Activated CD4-positive, alpha-beta T cell treated with anti-CD3 and anti-CD28 coated beads, Interleukin-2, amount 50 U/mL, for 24 hours (primary cell): ENCODE measurements around the gene FBXO15.
A peak's percentile ranks its signal among the peaks of the same experiment; 100 is the strongest.

Source experiments
- DNase-seq, 2 donors: peaks; one replicate each; pipeline ENCODE4 v3.0.0-alpha.2; 2020; ENCODE audit warnings: low read depth in 1 of 2, low spot score in 1 of 2

FBXO15 gene

GRCh38 chr18:74154716-74155115, 7.1 kb upstream of the FBXO15 start:
- no peak for DNase-seq

GRCh38 chr18:74153793-74154192, 6.2 kb upstream of the FBXO15 start:
- no peak for DNase-seq

GRCh38 chr18:74153377-74153776, 5.7 kb upstream of the FBXO15 start:
- no peak for DNase-seq

- no peak for DNase-seq
These were observed 5.2 kb upstream of the FBXO15 start for GRCh38 chr18:74152857-74153256.

- DNase-seq = no peak
These were observed 4.6 kb upstream of the FBXO15 start for GRCh38 chr18:74152270-74152669.

GRCh38 chr18:74149878-74150277, 2.2 kb upstream of the FBXO15 start:
- no peak for DNase-seq

GRCh38 chr18:74148543-74149070, 973 bp upstream of the FBXO15 start:
- no peak for DNase-seq

- DNase-seq = no peak
These were observed 199 bp downstream of the FBXO15 start for GRCh38 chr18:74147491-74147778.

- DNase-seq = no peak
These were observed 878 bp downstream of the FBXO15 start for GRCh38 chr18:74146756-74147155.

- no peak for DNase-seq
These were observed 5.4 kb downstream of the FBXO15 start for GRCh38 chr18:74142252-74142651.

- DNase-seq = no peak
These were observed 6.0 kb downstream of the FBXO15 start for GRCh38 chr18:74141667-74142066.

- DNase-seq = no peak
These were observed 7.1 kb downstream of the FBXO15 start for GRCh38 chr18:74140582-74140981.

- peak in 1 of 2 donors; percentile 54 for DNase-seq
These were observed 7.7 kb downstream of the FBXO15 start for GRCh38 chr18:74139888-74140287.

GRCh38 chr18:74139411-74139810, 8.2 kb downstream of the FBXO15 start:
- no peak for DNase-seq

- DNase-seq = no peak
These were observed 9.6 kb downstream of the FBXO15 start for GRCh38 chr18:74137920-74138538.

- no peak for DNase-seq
These were observed 15.4 kb downstream of the FBXO15 start for GRCh38 chr18:74132201-74132600.

GRCh38 chr18:74131124-74131523, 16.5 kb downstream of the FBXO15 start:
- no peak for DNase-seq

GRCh38 chr18:74128159-74128558, 19.5 kb downstream of the FBXO15 start:
- DNase-seq = no peak

GRCh38 chr18:74126684-74127655, 20.7 kb downstream of the FBXO15 start:
- no peak for DNase-seq

- DNase-seq = no peak
These were observed 23.0 kb downstream of the FBXO15 start for GRCh38 chr18:74124642-74125041.

- DNase-seq = no peak
These were observed 24.4 kb downstream of the FBXO15 start for GRCh38 chr18:74123200-74123599.
